HG02870 (cell line): Measurements from ENCODE around the gene GAD1.
A peak's percentile ranks its signal among the peaks of the same experiment; 100 is the strongest.

ENCODE experiments used
- ATAC-seq: cut with Tn5 transposase; IDR thresholded peaks from one replicate; pipeline ENCODE4 v1.9.1; 2021; ENCODE audit warnings: mild to moderate bottlenecking, moderate library complexity; ENCODE audit not compliant: unreplicated experiment

The GAD1 gene

GRCh38 chr2:170817093-170818035 is 677 bp downstream of the GAD1 start:
- ATAC-seq, result no peak

- ATAC-seq, result no peak
Observed at GRCh38 chr2:170818036-170818751, 1.5 kb downstream of the GAD1 start.

- no peak for ATAC-seq
Observed at GRCh38 chr2:170818752-170819470, 2.2 kb downstream of the GAD1 start.

- ATAC-seq, result no peak
Observed at GRCh38 chr2:170819680-170820664, 3.3 kb downstream of the GAD1 start.

- peak; percentile 46 for ATAC-seq
Observed at GRCh38 chr2:170820757-170821530, 4.3 kb downstream of the GAD1 start.

- no peak for ATAC-seq
Observed at GRCh38 chr2:170821531-170822289, 5.0 kb downstream of the GAD1 start.

- ATAC-seq, result no peak
Observed at GRCh38 chr2:170822290-170823087, 5.8 kb downstream of the GAD1 start.

- ATAC-seq, result no peak
Observed at GRCh38 chr2:170823088-170823897, 6.6 kb downstream of the GAD1 start.

- no peak for ATAC-seq
Observed at GRCh38 chr2:170823898-170824215, 7.2 kb downstream of the GAD1 start.

- no peak for ATAC-seq
Observed at GRCh38 chr2:170824526-170825015, 7.9 kb downstream of the GAD1 start.

- ATAC-seq, result no peak
Observed at GRCh38 chr2:170827841-170828532, 11.3 kb downstream of the GAD1 start.

- ATAC-seq, result no peak
Observed at GRCh38 chr2:170828533-170828916, 11.8 kb downstream of the GAD1 start.

- ATAC-seq, result no peak
Observed at GRCh38 chr2:170829036-170829435, 12.3 kb downstream of the GAD1 start.

GRCh38 chr2:170830166-170830565 is 13.5 kb downstream of the GAD1 start:
- ATAC-seq, result no peak

- no peak for ATAC-seq
Observed at GRCh38 chr2:170831115-170831514, 14.4 kb downstream of the GAD1 start.

GRCh38 chr2:170836027-170836426 is 19.3 kb downstream of the GAD1 start:
- no peak for ATAC-seq
